ENCODE measurements around the gene PPME1. TPM values are rescaled to one million over a fixed set of nuclear protein-coding genes. Genes with fewer than 3 reads are reported as not detected.

PPME1 gene
- total RNA-seq, 1 experiment from 2014 or later: 68.3 TPM

GRCh38 chr11:74280494-74280893, 109.4 kb downstream of the PPME1 start:
- H3K4me1 ChIP-seq (ENCODE audit: control insufficient read depth in 1 of 2, insufficient read depth in 2 of 2, low read length in 2 of 2): peaks cover 0 to 8% of the 10 kb centered on the region in 2 experiments; a peak in 1 of 4 replicates
- CTCF ChIA-PET: no interaction called here
- no peak overlapping the region for H3K9ac ChIP-seq (ENCODE audit: low read length)
- H2AFZ ChIP-seq (ENCODE audit: low read depth, low read length, poor library complexity, severe bottlenecking): no peak overlapping the region
- DNase-seq (ENCODE audit: low read depth, low spot score) (no peak), ATAC-seq (no peak)
- H3K27me3 ChIP-seq (ENCODE audit: insufficient read depth, low read length): no peaks in the 10 kb centered on the region
- POLR2A ChIA-PET: no interaction called here
- no peak overlapping the region for H3K4me2 ChIP-seq (ENCODE audit: low read length)
- TF ChIP-seq EGR1 (IDR thresholded peaks at IDR 0.05; ENCODE audit: low read depth) (no peak), YY1 (IDR thresholded peaks at IDR 0.05; ENCODE audit: extremely low read depth, insufficient replicate concordance, low read depth, low read length) (no peak), SRF (IDR thresholded peaks at IDR 0.05; ENCODE audit: low read depth) (no peak), ELF1 (IDR thresholded peaks at IDR 0.05; ENCODE audit: borderline replicate concordance, low read depth) (no peak), FOSL1 (IDR thresholded peaks at IDR 0.05; ENCODE audit: low read depth) (no peak), EZH2phosphoT487 (IDR thresholded peaks at IDR 0.05; ENCODE audit: borderline replicate concordance) (no peak), POLR2A (IDR thresholded peaks at IDR 0.05; ENCODE audit: borderline replicate concordance, extremely low read depth, insufficient read depth, insufficient read length) (no peak), EZH2 (IDR thresholded peaks at IDR 0.05) (no peak), RAD21 (IDR thresholded peaks at IDR 0.05; ENCODE audit: low read depth) (no peak), CEBPB (IDR thresholded peaks at IDR 0.05; ENCODE audit: low read depth) (no peak), POLR2AphosphoS5 (IDR thresholded peaks at IDR 0.05; ENCODE audit: low read depth, low read length) (no peak), ZNF274 (IDR thresholded peaks at IDR 0.05; ENCODE audit: low read depth, low read length) (no peak), REST (IDR thresholded peaks at IDR 0.05; ENCODE audit: low read depth) (no peak), CTCF (IDR thresholded peaks at IDR 0.05 in 2 of 3, conservative IDR thresholded peaks at IDR 0.05 in 1 of 3; ENCODE audit: borderline replicate concordance in 1 of 3, insufficient read depth in 1 of 3, low read depth in 2 of 3, low read length in 2 of 3) (no peak)
- no peaks in the 10 kb centered on the region for H4K20me1 ChIP-seq (ENCODE audit: insufficient read depth)
- intact Hi-C loops (cut with micrococcal nuclease): no loop called here
- H3K27ac ChIP-seq (ENCODE audit: low read depth, low read length): no peak overlapping the region
- no TSS peak for BruUV-seq (replicated peaks)
- H3K79me2 ChIP-seq (ENCODE audit: insufficient read depth, low read length): no peaks in the 10 kb centered on the region
- no peaks in the 10 kb centered on the region for H3K9me2 ChIP-seq (ENCODE audit: insufficient read depth)
- no peaks in the 10 kb centered on the region for H3K36me3 ChIP-seq (ENCODE audit: control insufficient read depth in 1 of 2, insufficient read depth in 2 of 2, low read length in 2 of 2)
- no peaks in the 10 kb centered on the region for H3K9me3 ChIP-seq (ENCODE audit: control insufficient read depth in 1 of 2, insufficient read depth in 1 of 2, low read depth in 1 of 2, low read length in 2 of 2)
- no peak overlapping the region for H3K4me3 ChIP-seq (replicated peaks in 1 of 2; ENCODE audit: low read depth in 1 of 2, low read length in 2 of 2)
- RAD21 ChIA-PET (ENCODE audit: low non-redundant PET in 1 of 2, low total read pairs in 2 of 2, uncharacterized antibody in 2 of 2, unreplicated experiment in 2 of 2): no interaction called here
